Forelimb muscle (tissue), 1 donor: Measurements from ENCODE around the gene BCCIP. TPM values are rescaled to one million over a fixed set of nuclear protein-coding genes. Genes with fewer than 3 reads are reported as not detected.

Source experiments
- DNase-seq: peaks from one replicate; pipeline ENCODE4 v3.0.0-alpha.2; 2013; ENCODE audit warnings: low read depth
- polyA plus RNA-seq: library from polyadenylated mRNA; unstranded; fragments of 120-200 nt; gene quantifications from one replicate; pipeline ENCODE4 v1.2.1, GENCODE V29; 2013; ENCODE audit not compliant: insufficient read length

BCCIP gene
- 53.3 TPM for polyA plus RNA-seq

GRCh38 chr10:125822878-125823662 lies at the start of gene BCCIP, which contains the start of gene UROS:
TSS of gene BCCIP (plus strand) at chr10:125823546. CDS start at chr10:125823558, 12 bp downstream.
TSS of gene UROS (minus strand) at chr10:125823258. CDS start at chr10:125816499, 6,759 bp downstream.
- peak; percentile 77 for DNase-seq

GRCh38 chr10:125773687-125774543 lies 49.4 kb upstream of the BCCIP start:
- DNase-seq: no peak

DNA sequence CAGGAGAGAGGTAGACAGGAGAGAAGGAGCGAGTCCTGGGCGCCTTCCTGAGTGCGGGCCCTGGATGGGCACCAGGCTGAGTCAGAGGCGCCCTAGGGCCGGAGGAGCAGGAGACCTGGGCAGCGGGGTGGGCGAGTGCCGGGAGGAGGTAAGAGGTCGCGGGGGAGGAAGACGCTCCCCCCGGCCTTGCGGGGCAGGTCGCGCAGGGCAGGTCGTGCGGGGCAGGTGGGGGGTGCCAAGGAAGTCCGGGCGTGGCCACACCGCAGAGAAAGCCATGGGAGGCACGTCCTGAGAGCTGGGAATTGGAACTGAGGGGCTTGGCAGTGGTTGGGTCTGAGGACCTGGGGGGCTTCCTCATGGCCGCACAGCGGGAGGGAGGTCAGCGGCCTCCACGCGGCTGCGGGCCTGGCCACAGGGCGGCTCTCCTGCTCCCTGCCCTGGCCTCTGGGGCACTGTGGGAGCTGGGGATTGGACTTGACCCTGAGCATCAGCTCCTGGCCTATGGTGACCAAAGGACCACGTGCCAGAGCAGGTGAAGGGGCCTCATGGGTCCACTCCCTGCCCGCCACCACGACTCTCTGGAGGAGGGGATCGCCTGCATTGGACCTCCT lies 48.7 kb upstream of the BCCIP start:
- DNase-seq: no peak

- DNase-seq: no peak
Measured at GRCh38 chr10:125775491-125776106, 47.7 kb upstream of the BCCIP start, which contains the start of gene MMP21. TSS of gene MMP21 (minus strand) at chr10:125775821. CDS start at chr10:125775821, 0 bp downstream.

DNA sequence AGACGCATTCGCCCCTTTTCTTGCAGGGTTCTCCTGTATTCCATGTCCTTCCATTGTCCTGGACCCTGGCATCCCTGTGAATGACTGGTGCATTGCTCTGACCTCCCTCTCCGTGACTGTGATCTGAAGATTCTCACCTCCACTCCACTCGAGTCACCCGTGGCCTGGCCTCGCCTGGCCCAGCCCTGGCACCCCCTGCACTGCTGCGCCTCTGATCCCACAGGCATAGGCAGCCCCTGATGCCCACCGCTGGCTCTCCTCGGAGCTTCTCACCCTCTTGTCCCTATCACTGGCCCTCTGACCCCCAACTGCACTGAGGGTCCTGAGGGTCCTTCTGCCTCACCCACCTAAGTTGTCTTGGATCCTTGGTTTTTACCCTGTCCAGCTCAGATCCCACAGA lies 45.5 kb upstream of the BCCIP start:
- no peak for DNase-seq

DNA sequence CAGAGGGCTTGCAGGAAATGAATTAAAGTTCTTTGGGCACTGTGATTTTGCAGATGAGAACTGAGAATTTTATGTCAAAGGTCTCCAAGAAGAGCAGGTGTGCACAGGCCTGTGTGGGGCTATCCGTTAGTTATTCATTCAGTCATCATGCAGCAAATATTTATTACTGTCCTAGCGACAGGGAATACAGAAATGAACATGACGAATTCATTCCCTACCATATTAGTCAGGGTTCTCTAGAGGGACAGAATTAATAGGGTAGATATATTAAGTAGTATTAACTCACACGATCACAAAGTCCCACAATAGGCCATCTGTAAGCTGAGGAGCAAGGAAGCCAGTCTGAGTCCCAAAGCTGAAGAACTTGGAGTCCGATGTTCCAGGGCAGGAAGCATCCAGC lies 44.8 kb upstream of the BCCIP start:
- no peak for DNase-seq

DNA sequence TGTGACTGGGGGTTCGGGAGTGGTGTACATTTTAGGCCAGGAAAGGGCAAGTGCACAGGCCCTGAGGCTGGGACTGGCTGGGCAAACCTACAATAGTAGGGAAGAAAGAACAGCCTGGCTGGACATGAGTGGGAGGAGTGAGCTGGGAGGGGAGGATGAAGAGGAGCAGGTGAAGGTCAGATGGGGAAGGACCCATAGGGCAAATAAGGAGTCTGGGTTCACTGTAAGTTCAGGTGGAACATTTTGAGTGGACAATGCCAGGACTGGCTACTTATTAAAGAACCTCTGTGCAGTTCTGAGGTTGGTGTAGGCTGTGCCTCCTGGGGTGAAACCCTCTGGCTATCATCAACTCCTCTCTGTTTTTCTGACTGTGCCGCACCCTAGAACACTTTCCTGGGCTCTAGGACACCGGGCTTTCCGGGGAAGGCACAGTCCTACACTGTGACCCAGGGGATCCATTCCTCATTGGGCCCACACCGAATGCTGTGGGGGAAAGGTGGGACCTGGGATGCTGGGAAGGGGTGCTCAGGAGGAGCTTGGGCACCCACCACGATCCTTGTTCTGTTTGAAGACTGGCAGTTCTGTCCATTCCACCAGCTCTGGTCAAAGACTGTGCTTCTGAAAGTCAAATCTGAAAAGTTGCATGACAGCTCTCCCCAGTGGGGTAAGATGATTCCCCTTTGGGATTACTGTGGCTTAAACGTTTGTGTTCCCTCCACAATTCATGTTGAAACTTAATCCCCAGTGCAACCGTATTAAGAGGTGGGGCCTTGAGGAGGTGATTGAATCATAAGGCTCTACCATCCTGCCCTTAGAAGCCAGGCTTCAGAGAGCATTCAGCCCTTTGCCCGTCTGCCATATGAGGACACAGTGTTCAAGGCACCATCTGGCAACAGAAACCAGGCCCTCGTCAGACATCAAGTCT lies 43.7 kb upstream of the BCCIP start:
- no peak for DNase-seq

DNA sequence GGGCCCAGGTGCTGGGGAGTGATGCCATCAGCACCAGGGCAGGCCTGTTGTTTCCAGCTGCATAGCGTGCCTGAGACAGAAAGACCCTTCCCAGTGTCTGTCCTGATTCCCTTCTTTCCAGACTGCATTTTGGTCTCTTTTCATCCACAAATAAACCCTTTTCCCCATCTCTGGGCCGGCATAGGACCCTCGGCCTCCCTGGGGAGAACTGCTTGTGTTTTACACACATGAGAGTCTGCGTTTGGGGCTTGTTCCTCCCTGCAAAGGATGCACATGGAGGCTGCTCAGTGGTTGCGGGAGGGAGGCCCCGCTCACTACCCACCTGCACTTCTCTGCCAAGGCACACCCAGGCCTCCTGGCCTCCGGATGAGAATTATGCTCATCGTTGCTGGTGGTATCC lies 42.0 kb upstream of the BCCIP start:
- no peak for DNase-seq

- DNase-seq: no peak
Measured at GRCh38 chr10:125782054-125782453, 41.3 kb upstream of the BCCIP start.

DNA sequence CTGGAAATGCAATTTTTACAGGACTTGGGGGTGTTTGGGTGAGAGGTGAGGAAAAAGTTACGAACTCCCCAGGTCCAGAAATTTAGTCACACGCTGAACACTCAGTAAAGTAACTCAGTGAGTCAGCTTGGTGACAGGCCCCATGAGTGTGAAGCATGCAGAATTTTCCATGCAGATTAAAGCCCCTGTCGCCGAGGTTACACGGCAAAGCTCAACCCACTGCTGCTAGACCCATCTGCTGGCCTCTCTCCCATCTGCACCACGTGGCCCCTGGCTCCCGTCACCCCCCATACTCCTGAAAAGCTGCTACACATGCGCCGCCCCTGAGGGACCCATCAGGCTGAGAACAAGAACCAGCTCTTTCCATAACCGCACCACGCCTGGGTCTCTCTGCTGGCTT lies 40.7 kb upstream of the BCCIP start:
- DNase-seq: no peak

GRCh38 chr10:125783408-125783807 lies 39.9 kb upstream of the BCCIP start:
- DNase-seq: no peak

GRCh38 chr10:125783957-125784356 lies 39.4 kb upstream of the BCCIP start:
- no peak for DNase-seq

- no peak for DNase-seq
Measured at GRCh38 chr10:125785791-125786190, 37.6 kb upstream of the BCCIP start.

GRCh38 chr10:125788156-125789034 lies 35.0 kb upstream of the BCCIP start:
- DNase-seq: no peak

DNA sequence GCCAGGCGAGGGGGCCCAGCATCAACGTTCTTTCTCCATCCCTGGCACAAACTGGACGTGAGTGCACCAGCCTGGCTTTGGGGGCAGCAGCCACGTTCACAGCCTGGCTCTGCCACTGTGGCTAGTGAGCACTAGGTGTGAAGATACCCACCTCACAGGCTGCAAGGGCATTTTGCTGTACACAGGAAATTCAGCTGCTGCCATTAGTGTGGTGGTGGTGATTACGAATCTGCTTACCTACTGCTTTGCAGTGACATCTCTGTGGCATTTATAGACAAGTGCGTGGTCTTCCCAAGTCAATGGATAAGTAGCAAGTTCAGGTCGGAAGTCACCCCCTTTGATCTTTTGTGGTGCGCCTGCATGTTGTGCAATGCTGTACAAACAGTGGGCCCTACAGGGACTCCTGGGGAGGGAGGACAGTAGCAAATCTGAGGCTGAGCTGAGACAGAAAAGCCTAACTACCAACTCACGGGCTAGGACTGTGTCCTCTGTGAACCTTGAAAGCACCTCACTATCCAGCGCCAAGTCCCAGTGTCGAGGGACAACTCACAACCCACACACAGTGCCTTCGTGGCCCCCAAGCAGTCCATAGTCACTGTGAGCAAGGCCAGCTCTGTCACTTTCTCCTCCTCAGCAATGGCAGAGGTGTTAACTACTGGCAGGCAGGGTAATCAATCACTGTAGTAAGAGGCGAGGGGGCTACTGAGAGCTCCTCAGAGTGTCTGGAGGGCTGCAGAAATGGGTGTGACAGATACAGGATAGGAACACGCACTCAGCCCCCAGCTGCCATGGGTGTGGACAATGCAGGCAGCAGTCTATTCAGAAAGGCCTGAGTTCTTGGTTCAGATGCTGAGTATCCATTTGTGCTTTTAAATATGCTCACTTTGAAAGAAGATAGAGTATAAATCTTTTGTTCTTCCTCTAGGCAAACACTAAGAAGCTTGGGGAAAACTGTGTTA lies 30.7 kb upstream of the BCCIP start:
- no peak for DNase-seq

DNA sequence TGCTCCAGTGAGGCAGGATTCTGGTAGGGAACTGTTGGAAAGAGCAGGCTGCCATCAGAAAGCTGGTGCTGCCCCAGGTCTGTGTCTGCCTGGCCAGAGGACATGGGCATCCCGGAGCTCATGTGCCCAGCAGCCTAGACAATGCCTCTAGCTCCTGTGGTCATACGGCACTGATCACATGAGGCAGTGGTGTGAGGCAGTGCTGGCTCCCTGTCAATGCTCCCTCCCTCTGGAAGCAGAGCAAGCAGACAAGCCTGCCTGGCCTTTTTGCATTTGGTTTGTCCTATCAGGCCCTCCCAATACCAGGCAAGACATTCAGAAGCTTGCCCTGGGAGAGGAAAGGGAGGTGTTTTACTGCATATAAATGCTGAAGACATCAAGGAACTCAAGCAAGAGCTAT lies 28.2 kb upstream of the BCCIP start:
- DNase-seq: no peak

DNA sequence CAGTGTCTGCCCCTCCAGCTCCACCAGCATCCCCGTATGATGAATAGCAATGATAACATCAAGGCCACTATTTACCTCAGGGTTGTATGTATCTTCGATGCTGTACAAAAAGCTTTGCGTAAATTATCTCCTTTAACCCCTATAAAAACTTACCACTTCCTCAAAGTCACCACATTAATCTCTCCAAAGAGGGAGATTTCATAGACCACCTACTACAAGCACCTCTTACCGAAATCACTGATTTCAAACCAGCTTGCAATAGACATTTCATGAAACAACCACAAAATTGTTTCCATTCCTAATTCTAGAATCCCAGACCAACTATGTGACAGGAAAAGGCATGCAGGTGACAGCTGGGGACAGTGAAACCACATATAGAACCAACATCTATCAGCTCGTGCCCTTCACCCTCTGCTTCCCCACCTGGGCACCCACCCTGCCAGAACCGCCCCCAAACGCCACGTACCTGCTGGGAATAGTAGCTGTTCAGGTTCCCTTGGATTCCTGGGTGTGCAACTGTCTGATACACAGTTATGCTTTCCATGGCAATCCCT lies 27.6 kb upstream of the BCCIP start:
- no peak for DNase-seq

DNA sequence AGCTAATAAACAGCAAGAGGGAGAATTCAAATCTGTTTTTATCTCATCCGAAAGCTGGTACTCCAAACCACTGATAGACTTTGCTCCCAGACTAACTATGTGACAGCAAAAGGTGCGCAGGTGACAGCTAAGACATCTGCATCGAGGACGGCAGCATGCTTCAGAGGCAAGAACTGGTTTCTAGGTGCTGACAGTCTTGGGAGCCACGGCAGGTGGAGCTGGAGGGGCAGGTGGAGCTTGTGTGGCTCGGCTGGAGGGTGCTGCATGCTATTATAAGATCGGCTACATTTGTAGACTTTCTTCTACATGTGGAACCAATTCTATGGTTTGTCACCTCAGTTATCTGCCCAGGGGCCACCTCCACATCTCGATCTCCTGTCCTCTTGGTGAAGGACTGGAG lies 25.9 kb upstream of the BCCIP start:
- no peak for DNase-seq
